Suprapubic skin (tissue), 4 donors: Measurements from ENCODE around the gene INSC. TPM values are rescaled to one million over a fixed set of nuclear protein-coding genes. Genes with fewer than 3 reads are reported as not detected.

ENCODE experiments used
- DNase-seq, 2 donors: peaks; one replicate each; pipeline ENCODE4 v3.0.0-alpha.2; 2019; ENCODE audit warnings: low spot score in 2 of 2
- H3K27ac ChIP-seq: fragments of 200-600 bp; sonication (generic); one replicate; pipeline ENCODE4 v1.5.1; 2019
- H3K27me3 ChIP-seq: fragments of 200-600 bp; sonication (generic); one replicate; pipeline ENCODE4 v1.5.1; 2019
- H3K36me3 ChIP-seq: fragments of 200-600 bp; sonication (generic); one replicate; pipeline ENCODE4 v1.5.1; 2019
- H3K4me1 ChIP-seq: fragments of 200-600 bp; sonication (generic); one replicate; pipeline ENCODE4 v1.5.1; 2019
- H3K4me3 ChIP-seq: fragments of 200-600 bp; sonication (generic); one replicate; pipeline ENCODE4 v1.5.1; 2019; ENCODE audit warnings: mild to moderate bottlenecking
- H3K9me3 ChIP-seq: fragments of 200-600 bp; sonication (generic); one replicate; pipeline ENCODE4 v1.5.1; 2019
- CTCF ChIP-seq, 2 donors: fragments of 200-600 bp in 1 of 2; fragments of 450-650 bp in 1 of 2; sonication (generic) in 1 of 2; IDR thresholded peaks; one replicate each; pipeline ENCODE4 v1.5.1; 2016 to 2019; ENCODE audit warnings: antibody characterized with exemption in 2 of 2, mild to moderate bottlenecking in 1 of 2, moderate library complexity in 1 of 2
- EP300 ChIP-seq: sonication (generic); formaldehyde crosslinking; IDR thresholded peaks from one replicate; pipeline ENCODE4 v1.6.1; 2017; ENCODE audit warnings: antibody characterized with exemption
- POLR2A ChIP-seq, 2 donors: fragments of 450-650 bp; IDR thresholded peaks; one replicate each; pipeline ENCODE4 v1.6.1; 2017; ENCODE audit warnings: antibody characterized with exemption in 2 of 2, mild to moderate bottlenecking in 2 of 2, moderate library complexity in 2 of 2
- POLR2AphosphoS5 ChIP-seq, 3 donors: sonication (generic); formaldehyde crosslinking; IDR thresholded peaks; one replicate each; pipeline ENCODE4 v1.6.1; 2017; ENCODE audit warnings: antibody characterized with exemption in 3 of 3
- WGBS: methylation state at CpG from one replicate; pipeline ENCODE4 v1.1.5; 2018; 5-methylcytosine and 5-hydroxymethylcytosine counted together
- total RNA-seq, 4 donors: library from RNA; depleted of rRNA; stranded (reverse); fragments of >200 nt; gene quantifications; one replicate each; pipeline ENCODE4 v1.1.0, GENCODE V29; 2016

The INSC gene
- total RNA-seq, 4 donors from 2014 or later, result 0.16 to 0.34 (median 0.32) TPM; not detected in 1

- Histone ChIP-seq H3K27me3 (no peaks in the 10 kb centered on the region), H3K9me3 (no peaks in the 10 kb centered on the region), H3K4me1 (no peaks in the 10 kb centered on the region), H3K27ac (no peak overlapping the region), H3K4me3 (no peak overlapping the region), H3K36me3 (no peaks in the 10 kb centered on the region)
- TF ChIP-seq EP300, result no peak
- DNase-seq, result no peak
- 85% methylated on average over 1 of the region's 1 CpG for WGBS
Measured at GRCh38 chr11:15136166-15136565, 21.4 kb downstream of the INSC start.

GRCh38 chr11:15139096-15139770 is 24.5 kb downstream of the INSC start:
- 48% methylated on average over 5 of the region's 5 CpGs for WGBS
- H3K4me1 ChIP-seq, result no peaks in the 10 kb centered on the region
- H3K9me3 ChIP-seq, result no peaks in the 10 kb centered on the region
- DNase-seq, result no peak
- no peak overlapping the region for H3K4me3 ChIP-seq
- no peaks in the 10 kb centered on the region for H3K36me3 ChIP-seq
- TF ChIP-seq CTCF (IDR thresholded peaks at IDR 0.05) (no peak), EP300 (no peak), POLR2AphosphoS5 (IDR thresholded peaks at IDR 0.05) (no peak), POLR2A (IDR thresholded peaks at IDR 0.05) (no peak)
- no peak overlapping the region for H3K27ac ChIP-seq
- H3K27me3 ChIP-seq, result no peaks in the 10 kb centered on the region

- H3K9me3 ChIP-seq, result no peaks in the 10 kb centered on the region
- WGBS, result 94% methylated on average over 4 of the region's 4 CpGs
- H3K27me3 ChIP-seq, result no peaks in the 10 kb centered on the region
- no peak for DNase-seq
- H3K27ac ChIP-seq, result no peak overlapping the region
- H3K36me3 ChIP-seq, result no peaks in the 10 kb centered on the region
- no peak overlapping the region for H3K4me3 ChIP-seq
- TF ChIP-seq EP300 (no peak), POLR2A (IDR thresholded peaks at IDR 0.05) (no peak), POLR2AphosphoS5 (IDR thresholded peaks at IDR 0.05) (no peak), CTCF (IDR thresholded peaks at IDR 0.05) (no peak)
- H3K4me1 ChIP-seq, result no peaks in the 10 kb centered on the region
Measured at GRCh38 chr11:15139958-15140659, 25.4 kb downstream of the INSC start.

- Histone ChIP-seq H3K4me3 (no peak overlapping the region), H3K4me1 (no peaks in the 10 kb centered on the region), H3K9me3 (no peaks in the 10 kb centered on the region), H3K27me3 (no peaks in the 10 kb centered on the region), H3K36me3 (no peaks in the 10 kb centered on the region), H3K27ac (no peak overlapping the region)
- 78% methylated on average over 3 of the region's 3 CpGs for WGBS
- no peak for DNase-seq
- no peak for TF ChIP-seq POLR2A (IDR thresholded peaks at IDR 0.05)
- no peak for TF ChIP-seq CTCF (IDR thresholded peaks at IDR 0.05)
Measured at GRCh38 chr11:15141381-15141780, 26.7 kb downstream of the INSC start.

- Histone ChIP-seq H3K27ac (no peak overlapping the region), H3K4me3 (no peak overlapping the region), H3K27me3 (no peaks in the 10 kb centered on the region), H3K4me1 (no peaks in the 10 kb centered on the region), H3K36me3 (no peaks in the 10 kb centered on the region), H3K9me3 (no peaks in the 10 kb centered on the region)
- DNase-seq, result no peak
- TF ChIP-seq EP300 (no peak), POLR2A (IDR thresholded peaks at IDR 0.05) (no peak), POLR2AphosphoS5 (IDR thresholded peaks at IDR 0.05) (no peak), CTCF (IDR thresholded peaks at IDR 0.05) (no peak)
- 81% methylated on average over 7 of the region's 7 CpGs for WGBS
Measured at GRCh38 chr11:15142838-15143237, 28.1 kb downstream of the INSC start.
